SU-DHL-6 (cell line): ENCODE measurements around the gene RABL6.

ENCODE experiments used
- CTCF ChIP-seq: fragments of 200-600 bp; sonication (generic); IDR thresholded peaks from one replicate; pipeline ENCODE4 v1.5.1; 2017; ENCODE audit warnings: antibody characterized with exemption, mild to moderate bottlenecking, low read length, moderate library complexity; ENCODE audit not compliant: insufficient read depth, poor library complexity, severe bottlenecking
- EZH2phosphoT487 ChIP-seq: fragments of 200-600 bp; sonication (generic), shearing (Covaris generic); conservative IDR thresholded peaks from 2 replicates; pipeline ENCODE4 v1.6.1; 2018; ENCODE audit warnings: mild to moderate bottlenecking, antibody characterized with exemption, low read length, moderate library complexity, mixed read lengths

- TF ChIP-seq CTCF (no peak), EZH2phosphoT487 (no peak)
Observed at GRCh38 chr9:136798708-136799078, 9.1 kb upstream of the RABL6 start.
